Ishikawa (cell line): ENCODE measurements around the gene DSTN.

Experiments used
- CEBPB ChIP-seq: IDR thresholded peaks from 2 replicates; pipeline ENCODE4 v1.6.1; 2012
- CREB1 ChIP-seq: IDR thresholded peaks from 2 replicates; pipeline ENCODE4 v1.6.1; 2012; ENCODE audit warnings: low read depth
- EGR1 ChIP-seq: IDR thresholded peaks from 2 replicates; pipeline ENCODE4 v1.6.1; 2012
- EP300 ChIP-seq: IDR thresholded peaks from 2 replicates; pipeline ENCODE4 v1.6.1; 2012; ENCODE audit warnings: borderline replicate concordance
- FOXM1 ChIP-seq: IDR thresholded peaks from 2 replicates; pipeline ENCODE4 v1.6.1; 2012; ENCODE audit warnings: low read depth, borderline replicate concordance
- REST ChIP-seq: IDR thresholded peaks from 2 replicates; pipeline ENCODE4 v1.6.1; 2012; ENCODE audit warnings: low read depth, mild to moderate bottlenecking
- TAF1 ChIP-seq: IDR thresholded peaks from 2 replicates; pipeline ENCODE4 v1.6.1; 2012; ENCODE audit warnings: low read depth, mild to moderate bottlenecking
- TCF12 ChIP-seq: IDR thresholded peaks from 2 replicates; pipeline ENCODE4 v1.6.1; 2012; ENCODE audit warnings: low read depth
- YY1 ChIP-seq: IDR thresholded peaks from 2 replicates; pipeline ENCODE4 v1.6.1; 2012; ENCODE audit warnings: low read depth
- TF ChIP-seq, protein P1 (sequence below): IDR thresholded peaks from 2 replicates; pipeline ENCODE4 v1.6.1; 2012

DNA sequence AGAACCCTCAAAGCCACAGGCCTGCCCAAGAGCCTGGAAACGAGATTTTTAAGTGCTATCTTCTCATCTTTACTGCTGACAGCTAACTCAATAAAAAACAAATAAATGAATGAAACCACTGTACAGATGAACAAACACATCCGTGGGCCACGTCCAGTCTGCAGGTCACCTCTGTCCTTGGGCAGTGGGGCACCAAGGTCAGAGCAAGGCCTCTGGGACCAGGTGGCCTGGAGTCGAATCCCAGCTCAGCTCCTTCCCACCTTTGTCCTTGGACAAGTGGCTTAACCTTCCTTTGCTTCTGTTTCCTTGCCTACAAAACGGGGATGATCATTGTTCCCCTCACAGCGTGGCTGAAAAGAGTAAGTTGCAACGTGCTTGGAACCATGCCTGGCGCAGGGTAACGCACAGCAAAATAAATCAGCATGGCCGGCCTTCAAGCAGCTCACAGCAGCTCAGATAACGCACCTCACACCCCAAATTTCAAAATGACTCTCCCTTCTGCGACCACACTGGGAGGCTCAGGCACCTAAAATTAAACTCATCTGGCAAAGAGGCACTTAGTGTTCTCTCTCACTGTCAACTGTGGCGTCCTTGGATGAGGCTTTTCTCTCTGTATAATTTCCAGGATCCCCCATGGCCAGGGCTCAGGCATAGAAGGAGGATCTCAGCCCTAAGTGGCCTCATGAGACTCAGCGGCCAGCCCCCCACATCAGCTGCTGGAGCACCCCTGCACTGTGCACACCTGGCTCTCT lies 76.5 kb downstream of the DSTN start:
- no peak for TF ChIP-seq EP300
- no peak for TF ChIP-seq TCF12
- no peak for TF ChIP-seq TAF1
- no peak for TF ChIP-seq CEBPB
- TF ChIP-seq REST = no peak
- TF ChIP-seq, protein P1, sequence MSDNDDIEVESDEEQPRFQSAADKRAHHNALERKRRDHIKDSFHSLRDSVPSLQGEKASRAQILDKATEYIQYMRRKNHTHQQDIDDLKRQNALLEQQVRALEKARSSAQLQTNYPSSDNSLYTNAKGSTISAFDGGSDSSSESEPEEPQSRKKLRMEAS = no peak
- TF ChIP-seq YY1 = no peak
- TF ChIP-seq FOXM1 = no peak
- no peak for TF ChIP-seq EGR1
- no peak for TF ChIP-seq CREB1
